Measurements from ENCODE around the gene CTNND2. TPM values are rescaled to one million over a fixed set of nuclear protein-coding genes. Genes with fewer than 3 reads are reported as not detected.

The CTNND2 gene
- total and polyA plus RNA-seq, 10 of the 15 experiments (the other 5 are each of a cell fraction or from before 2014, with no cell fraction given): 0.02 to 0.16 (median 0.04) TPM; not detected in 7

- ChIA-PET SMC1A (ENCODE audit: uncharacterized antibody, unreplicated experiment) (no interaction called here), RAD21 (ENCODE audit: unreplicated experiment) (no interaction called here), POLR2A (no interaction called here), CTCF (no interaction called here)
- Histone ChIP-seq H3K4me3 (no peak overlapping the region), H2AFZ (ENCODE audit: control insufficient read depth, low read depth, low read length) (no peak overlapping the region), H3K27ac (ENCODE audit: control insufficient read depth, insufficient read depth) (no peak overlapping the region), H3K4me1 (ENCODE audit: control insufficient read depth, insufficient read depth, low read length) (no peaks in the 10 kb centered on the region), H3K4me2 (ENCODE audit: control insufficient read depth, insufficient read depth) (no peak overlapping the region), H3K9me3 (replicated peaks; ENCODE audit: control insufficient read depth, insufficient read depth, low read length) (no peaks in the 10 kb centered on the region), H4K20me1 (ENCODE audit: control insufficient read depth, insufficient read depth) (no peaks in the 10 kb centered on the region), H3K36me3 (ENCODE audit: control insufficient read depth in 2 of 2, insufficient read depth in 2 of 2, low read length in 1 of 2) (no peaks in the 10 kb centered on the region), H3K79me2 (ENCODE audit: control insufficient read depth, insufficient read depth, low read length) (no peaks in the 10 kb centered on the region), H3K9ac (ENCODE audit: control insufficient read depth, insufficient read depth, low read length) (no peak overlapping the region), H3K27me3 (replicated peaks in 1 of 2; ENCODE audit: control insufficient read depth in 2 of 2, insufficient read depth in 2 of 2, low read length in 1 of 2) (no peaks in the 10 kb centered on the region)
- no TSS peak for BruUV-seq (replicated peaks)
- in situ Hi-C loops (cut with MboI): no loop called here
- no peak for ATAC-seq
- WGBS (ENCODE audit: insufficient coverage, insufficient replicate concordance, low lambda C conversion rate, missing lambda C conversion rate): 8% methylated on average over 5 of the region's 5 CpGs
- TF ChIP-seq KAT2A (conservative IDR thresholded peaks at IDR 0.05; ENCODE audit: control insufficient read depth, low read depth, low read length): no peak
- no peak for TF ChIP-seq MEF2B (IDR thresholded peaks at IDR 0.05; ENCODE audit: partially characterized antibody, poor library complexity, severe bottlenecking)
- TF ChIP-seq IKZF1 (conservative IDR thresholded peaks at IDR 0.05): no peak
- TF ChIP-seq CBFB (IDR thresholded peaks at IDR 0.05; ENCODE audit: low read depth): no peak
- TF ChIP-seq PKNOX1 (IDR thresholded peaks at IDR 0.05): no peak
- TF ChIP-seq NRF1 (conservative IDR thresholded peaks at IDR 0.05; ENCODE audit: low read depth, low read length): no peak
- TF ChIP-seq SPI1 (IDR thresholded peaks at IDR 0.05; ENCODE audit: borderline replicate concordance, insufficient read depth, low read depth, low read length): no peak
- TF ChIP-seq NKRF (conservative IDR thresholded peaks at IDR 0.05): no peak
- TF ChIP-seq RCOR1 (conservative IDR thresholded peaks at IDR 0.05; ENCODE audit: low read depth, low read length): no peak
- TF ChIP-seq FOS (IDR thresholded peaks at IDR 0.05; ENCODE audit: borderline replicate concordance, extremely low read depth, insufficient read length): no peak
- TF ChIP-seq MAX (IDR thresholded peaks at IDR 0.05; ENCODE audit: low read depth, low read length): no peak
- no peak for TF ChIP-seq RBBP5 (conservative IDR thresholded peaks at IDR 0.05)
- no peak for TF ChIP-seq GABPA (IDR thresholded peaks at IDR 0.05; ENCODE audit: low read depth)
- no peak for TF ChIP-seq IRF4 (IDR thresholded peaks at IDR 0.05; ENCODE audit: low read depth, low read length)
- TF ChIP-seq SUPT20H (IDR thresholded peaks at IDR 0.05; ENCODE audit: borderline replicate concordance, control insufficient read depth, low read depth, low read length): no peak
- TF ChIP-seq YY1 (IDR thresholded peaks at IDR 0.05; ENCODE audit: low read depth, low read length): no peak
- no peak for TF ChIP-seq CUX1 (IDR thresholded peaks at IDR 0.05; ENCODE audit: insufficient replicate concordance, low read depth, low read length)
- no peak for FAIRE-seq
- DNase-seq (ENCODE audit: low read depth, low spot score): no peak
- intact Hi-C loops (cut with micrococcal nuclease; ENCODE audit: unreplicated experiment): no loop called here
These were observed 9.3 kb downstream of the CTNND2 start for GRCh38 chr5:11894992-11895391.

Data from GM12878 (cell line).